GOT3 (cell line): ENCODE results near the gene SCAP.

Experiments
- DNase-seq: peaks from one replicate; lab custom pipeline; 2025; ENCODE audit warnings: mixed read lengths; lab: John Stamatoyannopoulos, UW

Gene SCAP

DNA sequence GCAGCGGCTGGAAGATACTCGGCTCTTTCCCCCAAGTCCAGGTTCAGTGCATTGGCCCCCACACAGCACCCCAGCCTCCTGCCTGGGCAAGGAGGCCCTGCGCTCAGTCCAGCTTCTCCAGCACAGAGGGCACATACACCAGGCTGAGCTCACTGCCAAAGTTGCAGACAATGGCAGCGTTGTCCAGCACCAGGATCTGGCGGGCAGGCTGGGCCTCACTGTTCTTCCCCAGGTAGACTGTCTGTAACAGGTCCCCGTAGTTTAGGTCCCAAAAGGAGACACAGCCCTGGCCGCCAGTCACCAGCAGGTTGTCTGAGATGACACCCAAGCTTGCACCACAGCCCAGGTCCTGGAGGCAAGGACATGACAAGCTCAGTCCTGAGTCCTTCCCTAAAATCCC lies 62.0 kb downstream of the SCAP start:
- no peak for DNase-seq

DNA sequence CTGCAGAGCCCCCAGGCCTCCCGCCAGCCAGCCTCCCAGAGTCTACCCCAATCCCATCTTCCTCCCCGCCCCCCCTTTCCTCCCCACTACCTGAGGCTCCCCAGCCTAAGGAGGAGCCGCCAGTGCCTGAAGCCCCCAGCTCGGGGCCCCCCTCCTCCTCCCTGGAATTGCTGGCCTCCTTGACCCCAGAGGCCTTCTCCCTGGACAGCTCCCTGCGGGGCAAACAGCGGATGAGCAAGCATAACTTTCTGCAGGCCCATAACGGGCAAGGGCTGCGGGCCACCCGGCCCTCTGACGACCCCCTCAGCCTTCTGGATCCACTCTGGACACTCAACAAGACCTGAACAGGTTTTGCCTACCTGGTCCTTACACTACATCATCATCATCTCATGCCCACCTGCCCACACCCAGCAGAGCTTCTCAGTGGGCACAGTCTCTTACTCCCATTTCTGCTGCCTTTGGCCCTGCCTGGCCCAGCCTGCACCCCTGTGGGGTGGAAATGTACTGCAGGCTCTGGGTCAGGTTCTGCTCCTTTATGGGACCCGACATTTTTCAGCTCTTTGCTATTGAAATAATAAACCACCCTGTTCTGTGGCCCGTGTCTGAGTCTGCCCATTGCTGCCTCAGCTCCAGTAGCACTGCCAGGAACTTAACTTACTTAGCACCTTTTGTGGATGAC lies 62.8 kb downstream of the SCAP start:
- no peak for DNase-seq

DNA sequence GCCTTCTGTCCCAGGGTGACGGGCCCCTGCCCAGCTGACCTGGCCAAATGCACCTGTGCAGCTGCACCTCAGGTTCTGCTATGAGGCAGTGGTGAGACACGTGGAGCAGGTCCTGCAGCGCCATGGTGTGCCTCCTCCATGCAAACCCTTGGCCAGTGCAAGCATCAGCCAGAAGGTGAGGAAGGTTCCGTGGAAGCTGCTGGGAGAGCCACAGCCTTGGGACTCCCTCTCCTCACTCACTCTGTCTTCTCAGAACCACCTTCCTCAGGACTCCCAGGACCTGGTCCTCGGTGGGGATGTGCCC lies 63.3 kb downstream of the SCAP start:
- no peak for DNase-seq

DNA sequence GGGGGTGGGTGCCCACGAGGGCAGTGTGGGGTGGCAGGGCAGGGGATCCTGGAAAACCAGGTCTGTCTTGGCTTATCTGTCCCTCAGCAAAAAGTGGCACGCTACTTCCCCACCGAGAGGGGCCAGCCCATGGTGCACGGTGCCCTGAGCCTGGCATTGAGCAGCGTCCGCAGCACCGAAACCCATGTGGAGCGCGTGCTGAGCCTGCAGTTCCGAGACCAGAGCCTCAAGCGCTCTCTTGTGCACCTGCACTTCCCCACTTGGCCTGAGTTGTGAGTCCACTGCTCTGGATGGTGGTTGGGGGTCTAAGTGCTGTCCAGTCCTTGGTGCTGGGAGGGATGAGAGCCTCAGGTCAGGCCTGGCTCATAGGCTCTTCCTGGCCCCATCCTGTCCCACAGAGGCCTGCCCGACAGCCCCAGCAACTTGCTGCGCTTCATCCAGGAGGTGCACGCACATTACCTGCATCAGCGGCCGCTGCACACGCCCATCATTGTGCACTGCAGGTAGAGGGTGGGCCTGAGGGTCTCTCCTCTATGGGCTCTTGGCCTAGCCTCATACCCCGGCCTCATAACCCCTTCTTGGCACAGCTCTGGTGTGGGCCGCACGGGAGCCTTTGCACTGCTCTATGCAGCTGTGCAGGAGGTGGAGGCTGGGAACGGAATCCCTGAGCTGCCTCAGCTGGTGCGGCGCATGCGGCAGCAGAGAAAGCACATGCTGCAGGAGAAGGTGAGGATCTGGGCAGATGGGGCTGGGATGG lies 63.9 kb downstream of the SCAP start:
- no peak for DNase-seq

DNA sequence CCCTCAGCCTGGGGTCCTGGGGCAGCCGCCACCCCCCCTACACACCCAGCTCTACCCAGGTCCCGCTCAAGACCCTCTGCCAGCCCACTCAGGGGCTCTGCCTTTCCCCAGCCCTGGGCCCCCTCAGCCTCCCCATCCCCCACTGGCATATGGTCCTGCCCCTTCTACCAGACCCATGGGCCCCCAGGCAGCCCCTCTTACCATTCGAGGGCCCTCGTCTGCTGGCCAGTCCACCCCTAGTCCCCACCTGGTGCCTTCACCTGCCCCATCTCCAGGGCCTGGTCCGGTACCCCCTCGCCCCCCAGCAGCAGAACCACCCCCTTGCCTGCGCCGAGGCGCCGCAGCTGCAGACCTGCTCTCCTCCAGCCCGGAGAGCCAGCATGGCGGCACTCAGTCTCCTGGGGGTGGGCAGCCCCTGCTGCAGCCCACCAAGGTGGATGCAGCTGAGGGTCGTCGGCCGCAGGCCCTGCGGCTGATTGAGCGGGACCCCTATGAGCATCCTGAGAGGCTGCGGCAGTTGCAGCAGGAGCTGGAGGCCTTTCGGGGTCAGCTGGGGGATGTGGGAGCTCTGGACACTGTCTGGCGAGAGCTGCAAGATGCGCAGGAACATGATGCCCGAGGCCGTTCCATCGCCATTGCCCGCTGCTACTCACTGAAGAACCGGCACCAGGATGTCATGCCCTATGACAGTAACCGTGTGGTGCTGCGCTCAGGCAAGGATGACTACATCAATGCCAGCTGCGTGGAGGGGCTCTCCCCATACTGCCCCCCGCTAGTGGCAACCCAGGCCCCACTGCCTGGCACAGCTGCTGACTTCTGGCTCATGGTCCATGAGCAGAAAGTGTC lies 64.7 kb downstream of the SCAP start:
- no peak for DNase-seq

DNA sequence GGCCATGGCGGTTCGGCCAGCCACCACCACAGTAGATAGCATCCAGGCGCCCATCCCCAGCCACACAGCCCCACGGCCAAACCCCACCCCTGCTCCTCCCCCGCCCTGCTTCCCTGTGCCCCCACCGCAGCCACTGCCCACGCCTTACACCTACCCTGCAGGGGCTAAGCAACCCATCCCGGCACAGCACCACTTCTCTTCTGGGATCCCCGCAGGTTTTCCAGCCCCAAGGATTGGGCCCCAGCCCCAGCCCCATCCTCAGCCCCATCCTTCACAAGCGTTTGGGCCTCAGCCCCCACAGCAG lies 65.4 kb downstream of the SCAP start:
- DNase-seq: no peak

DNA sequence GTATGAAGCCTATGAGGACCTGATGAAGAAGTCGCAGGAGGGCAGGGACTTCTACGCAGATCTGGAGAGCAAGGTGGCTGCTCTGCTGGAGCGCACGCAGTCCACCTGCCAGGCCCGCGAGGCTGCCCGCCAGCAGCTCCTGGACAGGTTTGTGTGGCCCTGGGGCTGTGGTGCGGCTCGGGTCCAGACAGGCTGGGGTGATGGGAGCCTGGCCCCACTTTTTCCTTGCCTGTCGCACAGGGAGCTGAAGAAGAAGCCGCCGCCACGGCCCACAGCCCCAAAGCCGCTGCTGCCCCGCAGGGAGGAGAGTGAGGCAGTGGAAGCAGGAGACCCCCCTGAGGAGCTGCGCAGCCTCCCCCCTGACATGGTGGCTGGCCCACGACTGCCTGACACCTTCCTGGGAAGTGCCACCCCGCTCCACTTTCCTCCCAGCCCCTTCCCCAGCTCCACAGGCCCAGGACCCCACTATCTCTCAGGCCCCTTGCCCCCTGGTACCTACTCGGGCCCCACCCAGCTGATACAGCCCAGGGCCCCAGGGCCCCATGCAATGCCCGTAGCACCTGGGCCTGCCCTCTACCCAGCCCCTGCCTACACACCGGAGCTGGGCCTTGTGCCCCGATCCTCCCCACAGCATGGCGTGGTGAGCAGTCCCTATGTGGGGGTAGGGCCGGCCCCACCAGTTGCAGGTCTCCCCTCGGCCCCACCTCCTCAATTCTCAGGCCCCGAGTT lies 65.9 kb downstream of the SCAP start:
- no peak for DNase-seq

DNA sequence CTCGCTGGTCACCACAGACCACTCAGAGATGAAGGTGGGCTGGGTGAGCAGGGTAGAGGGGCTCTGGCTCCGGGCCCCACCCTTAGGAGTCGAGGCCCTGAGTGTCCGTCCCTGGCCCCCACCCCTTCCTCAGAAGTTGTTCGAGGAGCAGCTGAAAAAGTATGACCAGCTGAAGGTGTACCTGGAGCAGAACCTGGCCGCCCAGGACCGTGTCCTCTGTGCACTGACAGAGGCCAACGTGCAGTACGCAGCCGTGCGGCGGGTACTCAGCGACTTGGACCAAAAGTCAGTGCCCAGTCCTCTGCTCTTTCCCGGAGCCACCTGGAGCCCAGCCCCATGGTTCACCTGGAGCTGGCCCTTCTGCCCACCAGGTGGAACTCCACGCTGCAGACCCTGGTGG lies 66.5 kb downstream of the SCAP start:
- DNase-seq: no peak

DNA sequence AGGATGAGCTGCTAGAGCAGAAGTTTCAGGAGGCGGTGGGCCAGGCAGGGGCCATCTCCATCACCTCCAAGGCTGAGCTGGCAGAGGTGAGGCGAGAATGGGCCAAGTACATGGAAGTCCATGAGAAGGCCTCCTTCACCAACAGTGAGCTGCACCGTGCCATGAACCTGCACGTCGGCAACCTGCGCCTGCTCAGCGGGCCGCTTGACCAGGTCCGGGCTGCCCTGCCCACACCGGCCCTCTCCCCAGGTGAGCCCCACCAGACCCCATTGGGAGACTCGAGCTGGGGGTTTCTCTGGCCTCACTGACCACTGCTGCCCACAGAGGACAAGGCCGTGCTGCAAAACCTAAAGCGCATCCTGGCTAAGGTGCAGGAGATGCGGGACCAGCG lies 66.9 kb downstream of the SCAP start:
- no peak for DNase-seq

DNA sequence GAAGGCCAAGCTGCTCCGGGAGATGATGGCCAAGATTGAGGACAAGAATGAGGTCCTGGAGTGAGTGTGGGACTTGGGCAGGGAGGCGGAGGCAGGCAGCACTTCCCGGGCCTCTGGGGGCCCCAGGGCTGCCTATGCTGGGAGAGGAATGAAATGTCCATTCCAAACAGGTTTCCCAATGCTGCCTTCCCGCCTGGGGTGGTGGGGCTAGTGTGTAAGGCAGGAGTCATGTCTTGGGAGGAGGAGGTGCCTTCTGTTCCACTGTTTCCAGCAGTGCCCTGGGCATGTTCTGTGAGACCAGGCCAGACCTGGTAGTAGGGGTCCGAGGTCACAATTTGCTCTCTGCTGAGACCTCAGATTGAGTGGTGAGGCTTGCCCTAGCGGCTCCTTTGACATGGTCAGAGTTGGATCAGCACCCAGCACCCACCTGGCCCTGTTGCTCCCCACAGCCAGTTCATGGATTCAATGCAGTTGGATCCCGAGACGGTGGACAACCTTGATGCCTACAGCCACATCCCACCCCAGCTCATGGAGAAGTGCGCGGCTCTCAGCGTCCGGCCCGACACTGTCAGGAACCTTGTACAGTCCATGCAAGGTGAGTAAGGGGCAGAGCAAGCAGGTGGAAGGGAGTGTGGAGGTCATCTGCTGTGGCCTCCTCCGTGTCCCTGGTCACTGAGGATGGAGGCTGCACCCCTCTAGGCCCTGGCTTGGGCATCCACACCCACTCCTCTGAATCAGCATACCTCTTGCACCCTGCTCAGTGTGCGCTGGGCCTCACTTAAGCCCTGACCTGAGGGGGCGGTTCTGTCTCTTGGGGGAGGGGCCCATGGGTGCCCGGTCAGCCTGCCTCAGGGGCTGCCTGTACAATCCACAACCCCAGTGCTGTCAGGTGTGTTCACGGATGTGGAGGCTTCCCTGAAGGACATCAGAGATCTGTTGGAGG lies 67.6 kb downstream of the SCAP start:
- DNase-seq: no peak

DNA sequence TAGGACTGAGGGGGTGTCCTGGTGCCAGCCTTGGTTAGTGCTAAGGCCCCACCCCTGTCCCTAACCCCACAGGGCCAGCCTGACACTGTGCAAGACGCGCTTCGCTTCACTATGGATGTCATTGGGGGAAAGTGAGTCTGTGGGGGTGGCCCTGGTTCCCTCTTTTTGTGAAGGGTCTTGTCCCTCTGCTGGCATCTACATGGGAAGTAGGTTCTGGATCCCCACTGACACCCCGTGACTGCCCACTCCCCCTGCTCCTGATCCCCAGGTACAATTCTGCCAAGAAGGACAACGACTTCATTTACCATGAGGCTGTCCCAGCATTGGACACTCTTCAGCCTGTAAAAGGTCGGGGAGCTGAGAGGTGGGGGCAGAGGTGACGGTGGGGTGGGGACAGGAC lies 68.5 kb downstream of the SCAP start:
- no peak for DNase-seq

DNA sequence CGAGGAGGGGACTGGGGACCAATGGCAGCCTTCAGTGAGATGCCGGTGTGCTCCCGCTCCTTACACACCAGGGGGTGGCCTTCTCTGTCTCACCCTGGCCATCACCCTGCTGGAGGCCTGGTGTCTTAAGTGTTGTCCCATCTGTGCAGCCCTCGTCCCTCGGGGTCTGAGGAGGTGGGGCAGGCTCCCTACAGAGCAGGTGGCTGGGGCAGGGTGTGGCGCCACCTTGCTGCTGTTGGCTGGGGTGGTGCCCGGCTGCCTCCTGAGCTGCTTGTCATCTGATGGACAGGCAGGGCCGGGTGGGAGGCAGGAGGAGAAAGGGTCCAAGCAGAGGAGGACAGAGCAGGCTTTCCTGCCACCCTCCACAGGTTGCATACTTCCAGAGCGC lies 69.0 kb downstream of the SCAP start:
- no peak for DNase-seq

DNA sequence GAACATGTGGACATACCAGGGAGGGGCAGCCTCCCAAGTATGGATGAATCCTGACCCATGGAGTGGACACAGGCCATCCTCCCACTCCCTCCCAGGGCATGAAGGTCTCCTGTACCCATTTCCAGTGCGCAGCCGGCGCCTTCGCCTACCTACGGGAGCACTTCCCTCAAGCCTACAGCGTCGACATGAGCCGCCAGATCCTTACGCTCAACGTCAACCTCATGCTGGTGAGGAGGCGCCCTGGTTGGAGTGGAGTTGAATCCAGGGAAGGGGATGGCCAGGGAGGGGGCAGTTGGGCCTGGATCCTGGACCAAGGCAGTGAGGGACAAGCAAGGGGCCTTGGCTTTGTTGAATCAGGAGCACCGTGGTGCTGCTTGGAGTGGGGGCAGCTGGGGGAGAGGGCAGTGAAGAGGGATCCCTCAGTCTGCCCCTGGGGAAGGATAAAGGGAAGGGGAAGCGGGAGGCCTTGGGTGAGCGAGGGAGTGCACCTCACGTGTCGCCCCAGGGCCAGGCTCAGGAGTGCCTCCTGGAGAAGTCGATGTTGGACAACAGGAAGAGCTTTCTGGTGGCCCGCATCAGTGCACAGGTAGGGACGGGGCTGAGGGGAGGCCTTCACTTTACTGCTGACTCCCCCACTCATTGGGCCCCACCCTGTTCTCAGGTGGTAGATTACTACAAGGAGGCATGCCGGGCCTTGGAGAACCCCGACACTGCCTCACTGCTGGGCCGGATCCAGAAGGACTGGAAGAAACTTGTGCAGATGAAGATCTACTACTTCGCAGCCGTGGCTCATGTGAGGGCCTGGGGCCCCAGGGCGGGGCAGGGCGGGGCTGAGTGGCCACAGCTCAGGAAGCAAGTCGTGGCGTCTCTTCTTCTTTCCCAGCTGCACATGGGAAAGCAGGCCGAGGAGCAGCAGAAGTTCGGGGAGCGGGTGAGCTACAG lies 69.7 kb downstream of the SCAP start:
- DNase-seq: no peak

DNA sequence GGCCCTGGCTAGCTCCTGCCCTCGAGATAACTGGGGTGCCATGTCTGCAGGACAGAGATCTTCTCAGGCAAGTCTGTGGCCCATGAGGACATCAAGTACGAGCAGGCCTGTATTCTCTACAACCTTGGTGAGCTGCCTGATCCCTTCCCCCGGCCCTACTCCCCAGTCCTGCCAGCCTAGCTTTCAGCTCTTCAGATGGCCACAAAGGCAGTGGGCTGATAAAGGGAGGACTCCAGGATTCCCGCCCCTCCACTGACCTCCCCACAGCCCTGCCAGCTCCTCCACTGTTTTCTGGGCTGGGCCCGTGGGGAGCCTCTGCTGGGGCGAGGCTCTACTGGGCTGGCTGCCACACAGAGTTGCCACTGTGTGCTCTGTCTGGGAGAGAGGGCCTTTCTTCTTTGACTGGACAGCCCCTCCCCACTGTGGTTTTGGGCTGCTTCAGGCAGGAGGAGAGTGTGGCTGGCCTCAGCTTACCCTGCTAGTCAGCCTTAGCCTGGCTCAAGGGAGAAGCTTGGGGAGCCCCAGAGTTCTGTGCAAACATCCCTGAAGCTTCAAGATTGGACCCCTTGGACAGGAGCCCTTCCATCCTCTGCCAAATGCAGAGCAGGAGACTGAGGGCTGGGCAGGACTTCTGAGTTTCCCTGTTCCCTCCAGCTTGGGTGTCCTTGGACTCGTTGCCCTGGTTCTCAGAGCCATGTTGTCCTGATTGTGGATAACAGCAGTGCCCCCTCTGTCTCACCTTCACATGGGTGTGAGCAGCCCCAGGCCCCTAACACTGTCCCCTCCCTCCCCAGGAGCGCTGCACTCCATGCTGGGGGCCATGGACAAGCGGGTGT lies 70.6 kb downstream of the SCAP start:
- no peak for DNase-seq

DNA sequence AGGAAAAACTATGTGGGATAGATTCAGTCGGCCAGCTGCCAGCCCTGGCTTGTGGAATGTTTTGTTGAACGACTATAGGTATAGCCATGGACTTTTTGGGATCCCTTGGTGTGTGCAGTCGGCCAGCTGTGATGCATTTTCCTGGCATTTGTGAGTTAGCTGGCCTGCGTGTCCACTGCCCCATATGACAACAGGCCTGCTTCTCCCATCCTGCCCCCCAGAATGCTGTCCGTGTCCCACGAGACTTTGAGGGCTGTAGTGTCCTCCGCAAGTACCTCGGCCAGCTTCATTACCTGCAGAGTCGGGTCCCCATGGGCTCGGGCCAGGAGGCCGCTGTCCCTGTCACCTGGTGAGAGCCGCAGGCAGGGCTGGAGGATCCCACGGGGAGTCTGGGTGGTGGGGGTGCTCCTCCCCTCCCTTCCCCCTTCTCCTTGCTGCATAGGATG lies 71.3 kb downstream of the SCAP start:
- no peak for DNase-seq

DNA sequence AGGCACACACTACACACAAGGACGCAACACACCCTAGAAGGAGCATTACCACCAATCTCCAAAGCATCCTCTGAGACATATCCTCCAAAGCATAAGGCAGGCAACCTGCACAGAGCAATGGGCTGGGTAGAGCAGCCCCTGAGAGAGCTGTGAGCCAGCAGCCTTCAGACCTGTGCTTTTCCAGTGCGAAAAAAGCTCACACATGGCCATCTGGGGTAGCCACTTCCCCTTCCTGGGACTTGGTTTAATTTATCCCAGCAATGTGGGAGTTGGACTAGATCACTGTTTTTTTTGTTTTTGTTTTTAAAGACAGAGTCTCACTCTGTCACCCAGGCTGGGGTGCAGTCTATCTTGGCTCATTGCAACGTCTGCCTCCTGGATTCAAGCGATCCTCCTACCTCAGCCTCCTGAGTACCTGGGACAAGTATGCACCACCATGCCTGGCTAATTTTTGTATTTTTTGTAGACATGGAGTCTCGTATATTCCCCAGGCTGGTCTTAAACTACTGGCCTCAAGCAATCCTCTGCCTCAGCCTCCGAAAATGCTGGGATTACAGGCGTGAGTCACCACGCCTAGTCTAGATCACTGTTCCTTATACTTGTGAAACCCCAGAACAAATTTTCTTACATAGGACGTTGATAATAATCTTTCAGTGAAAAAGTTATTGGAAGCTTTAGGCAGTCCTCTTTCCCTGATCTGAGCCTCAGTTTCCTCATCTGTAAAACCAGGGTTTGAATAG lies 76.0 kb downstream of the SCAP start:
- no peak for DNase-seq

DNA sequence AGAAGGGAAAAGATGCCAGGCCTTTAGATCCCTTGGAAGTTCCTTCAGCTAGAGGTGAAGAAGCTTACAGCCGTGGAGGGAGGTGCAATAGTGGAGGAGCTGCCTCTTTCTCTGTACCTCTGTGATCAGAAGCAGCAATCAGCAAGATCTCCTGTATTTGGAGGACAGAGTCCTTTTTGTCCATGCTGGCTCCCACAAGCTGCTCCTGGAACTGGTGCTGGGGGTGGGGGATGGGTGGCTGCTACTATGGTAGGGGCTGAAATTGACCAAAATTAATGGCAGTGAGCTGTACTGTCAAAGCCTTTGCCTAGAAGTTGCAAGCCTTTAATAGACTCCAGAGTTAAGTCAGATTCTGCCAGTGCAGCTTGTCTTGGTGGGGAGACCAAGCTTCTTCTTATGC lies 76.7 kb downstream of the SCAP start:
- no peak for DNase-seq

DNA sequence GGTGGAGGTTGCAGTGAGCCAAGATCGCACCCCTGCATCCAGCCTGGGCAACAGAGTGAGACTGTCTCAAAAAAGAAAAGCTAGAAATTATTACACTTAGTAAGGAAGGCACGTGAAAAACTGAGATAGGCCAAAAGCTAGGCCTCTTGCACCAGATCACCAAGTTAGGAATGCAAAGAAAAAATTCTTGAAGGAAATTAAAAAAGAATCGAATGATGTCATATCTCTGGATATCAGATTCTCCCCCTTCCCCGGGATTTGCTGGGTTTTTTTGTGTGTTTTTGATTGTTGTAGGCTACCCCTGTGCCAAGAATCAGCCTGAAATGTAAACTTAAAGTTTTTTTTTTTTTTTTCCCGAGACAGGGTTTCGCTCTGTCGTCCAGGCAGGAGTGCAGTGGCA lies 77.5 kb downstream of the SCAP start:
- DNase-seq: no peak

DNA sequence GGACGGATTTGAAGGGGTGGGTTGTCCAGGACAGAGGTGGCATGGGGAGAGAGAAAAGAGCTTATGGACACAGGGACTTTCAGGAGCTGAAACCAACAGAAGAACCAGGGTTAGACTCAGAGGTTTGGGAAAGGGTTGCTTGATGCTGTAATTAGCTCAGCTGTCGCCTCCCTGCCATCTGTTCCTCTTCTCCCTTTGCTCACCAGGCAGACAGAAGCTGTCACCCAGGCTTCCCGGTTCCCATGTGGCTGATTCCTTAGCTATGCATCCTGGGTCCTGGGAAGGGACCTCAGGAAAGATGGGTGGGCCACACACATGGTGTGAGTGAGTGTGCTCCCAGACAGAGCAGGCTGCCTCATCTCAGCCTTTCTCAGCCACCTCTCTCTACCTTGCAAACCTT lies 80.9 kb downstream of the SCAP start:
- DNase-seq: no peak
